Activated CD4-positive, alpha-beta memory T cell treated with anti-CD3 and anti-CD28 coated beads for 36 hours (primary cell): ENCODE data around the gene NOTCH4. TPM values are rescaled to one million over a fixed set of nuclear protein-coding genes. Genes with fewer than 3 reads are reported as not detected.
A peak's percentile ranks its signal among the peaks of the same experiment; 100 is the strongest.
"Not testable (repeated sequence)": the region's sequence is repeated elsewhere in the genome, so short reads cannot be mapped to it uniquely, and the experiment has no call there.

Source experiments
- CTCF ChIA-PET: fragments of 350-600 bp; sonication (Branson Sonifier 250); formaldehyde crosslinking; loops from one replicate; lab custom pipeline; 2021; ENCODE audit warnings: antibody characterized with exemption, inconsistent platforms; lab: Charles Lee
- POLR2A ChIA-PET: fragments of 350-600 bp; sonication (Branson Sonifier 250); formaldehyde crosslinking; loops from one replicate; lab custom pipeline; 2021; ENCODE audit warnings: antibody characterized with exemption; lab: Charles Lee
- DNase-seq: peaks from one replicate; pipeline ENCODE4 v3.0.0-alpha.2; 2020
- H3K27ac Mint-ChIP-seq: one replicate; pipeline ENCODE4 v1.8.0; 2021; ENCODE audit warnings: mixed read lengths
- H3K27me3 Mint-ChIP-seq: one replicate; pipeline ENCODE4 v1.8.0; 2021; ENCODE audit warnings: mixed read lengths
- H3K36me3 Mint-ChIP-seq: one replicate; pipeline ENCODE4 v1.8.0; 2021; ENCODE audit warnings: mixed read lengths
- H3K4me1 Mint-ChIP-seq: one replicate; pipeline ENCODE4 v1.8.0; 2021; ENCODE audit warnings: low read depth, mixed read lengths
- H3K4me3 Mint-ChIP-seq: one replicate; pipeline ENCODE4 v1.8.0; 2021; ENCODE audit warnings: mild to moderate bottlenecking, mixed read lengths
- H3K9me3 Mint-ChIP-seq: one replicate; pipeline ENCODE4 v1.8.0; 2021; ENCODE audit warnings: mixed read lengths
- intact Hi-C: fragments of 100-400 bp; cut with micrococcal nuclease; formaldehyde crosslinking; loops from one replicate; pipeline ENCODE4 v1.15.1; 2023
- total RNA-seq, 2 experiments: library from RNA; stranded (reverse); gene quantifications; one replicate each; pipeline ENCODE4 v1.2.3, GENCODE V29; 2021

NOTCH4 gene
- total RNA-seq, 2 experiments from 2014 or later, result 0.31 to 0.51 TPM

- Mint-ChIP-seq H3K27ac (no peak overlapping the region), H3K36me3 (no peaks in the 10 kb centered on the region), H3K4me1 (peaks cover 18% of the 10 kb centered on the region), H3K27me3 (no peaks in the 10 kb centered on the region), H3K4me3 (no peak overlapping the region), H3K9me3 (no peaks in the 10 kb centered on the region)
- CTCF ChIA-PET, result no interaction called here
- POLR2A ChIA-PET, result interaction anchor here (0.6 kb wide), 1 partner anchor 1644 kb away, joined by 3 read pairs; no protein-coding TSS in a partner anchor
- DNase-seq, result no peak
- intact Hi-C loops, result loop anchor here (5.0 to 10.0 kb wide), 4 partner anchors 242 to 1216 kb away; partner anchors contain the start of genes CUTA, HSPA1B, LTA and NELFE
Observed at GRCh38 chr6:32198866-32199265, 25.0 kb downstream of the NOTCH4 start.

GRCh38 chr6:32198345-32198696 lies 25.5 kb downstream of the NOTCH4 start:
- H3K9me3 Mint-ChIP-seq, result no peaks in the 10 kb centered on the region
- no peaks in the 10 kb centered on the region for H3K36me3 Mint-ChIP-seq
- peaks cover 23% of the 10 kb centered on the region for H3K4me1 Mint-ChIP-seq
- no peaks in the 10 kb centered on the region for H3K27me3 Mint-ChIP-seq
- ChIA-PET POLR2A (no interaction called here), CTCF (no interaction called here)
- intact Hi-C loops, result loop anchor here (5.0 to 10.0 kb wide), 4 partner anchors 241 to 1216 kb away; partner anchors contain the start of genes CUTA, HSPA1B, LTA and NELFE
- no peak overlapping the region for H3K4me3 Mint-ChIP-seq
- DNase-seq, result no peak
- no peak overlapping the region for H3K27ac Mint-ChIP-seq

- Mint-ChIP-seq H3K36me3 (no peaks in the 10 kb centered on the region), H3K4me3 (peak overlapping the region; percentile 96), H3K9me3 (no peaks in the 10 kb centered on the region), H3K27ac (peak overlapping the region; percentile 98), H3K4me1 (peaks cover 23% of the 10 kb centered on the region), H3K27me3 (no peaks in the 10 kb centered on the region)
- ChIA-PET CTCF (interaction anchor here (1.0 to 2.5 kb wide), 3 partner anchors 68 to 503 kb away, joined by 3 to 21 read pairs (median 3); partner anchors contain the start of genes ATF6B and FKBPL), POLR2A (interaction anchor here (0.6 to 0.9 kb wide), 4 partner anchors 21 to 538 kb away, joined by 3 read pairs; partner anchors contain the start of gene AGPAT1)
- DNase-seq, result no peak
- intact Hi-C loops, result loop anchor here (5.0 to 10.0 kb wide), 4 partner anchors 240 to 1218 kb away; partner anchors contain the start of genes CUTA, HSPA1B, LTA and NELFE
Observed at GRCh38 chr6:32196682-32197616, 26.9 kb downstream of the NOTCH4 start.

GRCh38 chr6:32195902-32196681 lies 27.8 kb downstream of the NOTCH4 start:
- Mint-ChIP-seq H3K27me3 (no peaks in the 10 kb centered on the region), H3K36me3 (peaks cover 8% of the 10 kb centered on the region), H3K4me3 (peak overlapping the region; percentile 96), H3K27ac (peak overlapping the region; percentile 98), H3K4me1 (peaks cover 23% of the 10 kb centered on the region), H3K9me3 (no peaks in the 10 kb centered on the region)
- POLR2A ChIA-PET, result interaction anchor here (0.6 to 1.7 kb wide), 8 partner anchors 17 to 537 kb away, joined by 3 to 16 read pairs (median 4); partner anchors contain the start of genes AGPAT1, ATF6B and FKBPL
- intact Hi-C loops, result loop anchor here (1.0 to 10.0 kb wide), 8 partner anchors 18 to 1219 kb away; partner anchors contain the start of genes ATF6B, CUTA, HSPA1B and LTA
- CTCF ChIA-PET, result interaction anchor here (0.6 to 2.5 kb wide), 20 partner anchors 10 to 1140 kb away, joined by 3 to 21 read pairs (median 4); partner anchors contain the start of genes AGPAT1, ATF6B, FKBPL and HLA-DMA
- peak; percentile 80 for DNase-seq

- peak; percentile 100 for DNase-seq
- intact Hi-C loops, result loop anchor here (1.0 to 10.0 kb wide), 8 partner anchors 17 to 1219 kb away; partner anchors contain the start of genes ATF6B, CUTA, HSPA1B and LTA
- H3K4me3 Mint-ChIP-seq, result peak overlapping the region; percentile 96
- H3K9me3 Mint-ChIP-seq, result no peaks in the 10 kb centered on the region
- H3K4me1 Mint-ChIP-seq, result peaks cover 23% of the 10 kb centered on the region
- H3K27me3 Mint-ChIP-seq, result no peaks in the 10 kb centered on the region
- H3K27ac Mint-ChIP-seq, result peak overlapping the region; percentile 98
- peaks cover 11% of the 10 kb centered on the region for H3K36me3 Mint-ChIP-seq
- CTCF ChIA-PET, result interaction anchor here (0.6 to 2.5 kb wide), 22 partner anchors 9 to 1141 kb away, joined by 3 to 21 read pairs (median 3); partner anchors contain the start of genes AGPAT1, ATF6B, FKBPL and HLA-DMA
- POLR2A ChIA-PET, result interaction anchor here (1.2 to 1.7 kb wide), 5 partner anchors 16 to 68 kb away, joined by 4 to 16 read pairs (median 7); partner anchors contain the start of genes AGPAT1, ATF6B and FKBPL
Observed at GRCh38 chr6:32195652-32195901, 28.3 kb downstream of the NOTCH4 start.

GRCh38 chr6:32194825-32195651 lies 28.8 kb downstream of the NOTCH4 start:
- H3K4me1 Mint-ChIP-seq, result peaks cover 23% of the 10 kb centered on the region
- H3K27me3 Mint-ChIP-seq, result no peaks in the 10 kb centered on the region
- no peaks in the 10 kb centered on the region for H3K9me3 Mint-ChIP-seq
- H3K36me3 Mint-ChIP-seq, result peaks cover 14% of the 10 kb centered on the region
- peak overlapping the region; percentile 96 for H3K4me3 Mint-ChIP-seq
- CTCF ChIA-PET, result interaction anchor here (0.6 to 2.5 kb wide), 22 partner anchors 9 to 1141 kb away, joined by 3 to 21 read pairs (median 3); partner anchors contain the start of genes AGPAT1, ATF6B, FKBPL and HLA-DMA
- intact Hi-C loops, result loop anchor here (1.0 to 10.0 kb wide), 9 partner anchors 17 to 1220 kb away; partner anchors contain the start of genes ATF6B, CUTA, HSPA1B and LTA
- POLR2A ChIA-PET, result interaction anchor here (1.2 to 1.7 kb wide), 5 partner anchors 16 to 67 kb away, joined by 4 to 16 read pairs (median 7); partner anchors contain the start of genes AGPAT1, ATF6B and FKBPL
- H3K27ac Mint-ChIP-seq, result peak overlapping the region; percentile 89
- peak; percentile 59 for DNase-seq

GRCh38 chr6:32194388-32194787 lies 29.5 kb downstream of the NOTCH4 start:
- peaks cover 14% of the 10 kb centered on the region for H3K36me3 Mint-ChIP-seq
- ChIA-PET POLR2A (interaction anchor here (1.6 to 1.7 kb wide), 2 partner anchors 15 to 66 kb away, joined by 7 to 9 read pairs; partner anchors contain the start of gene ATF6B), CTCF (interaction anchor here (1.0 to 2.5 kb wide), 5 partner anchors 8 to 70 kb away, joined by 3 to 21 read pairs (median 7); partner anchors contain the start of genes ATF6B, FKBPL and PRRT1)
- peak overlapping the region; percentile 89 for H3K27ac Mint-ChIP-seq
- intact Hi-C loops, result loop anchor here (2.0 to 10.0 kb wide), 5 partner anchors 46 to 1220 kb away; partner anchors contain the start of genes CUTA, HSPA1B, LTA and PHF1
- peaks cover 23% of the 10 kb centered on the region for H3K4me1 Mint-ChIP-seq
- no peaks in the 10 kb centered on the region for H3K27me3 Mint-ChIP-seq
- no peak for DNase-seq
- H3K4me3 Mint-ChIP-seq, result no peak overlapping the region
- no peaks in the 10 kb centered on the region for H3K9me3 Mint-ChIP-seq

- intact Hi-C loops, result loop anchor here (5.0 to 10.0 kb wide), 4 partner anchors 368 to 1222 kb away; partner anchors contain the start of genes CUTA, HSPA1B, LTA and PHF1
- CTCF ChIA-PET, result interaction anchor here (0.9 to 2.0 kb wide), 4 partner anchors 14 to 1084 kb away, joined by 3 to 7 read pairs (median 4); partner anchors contain the start of gene TAP2
- DNase-seq, H3K27me3 Mint-ChIP-seq, H3K9me3 Mint-ChIP-seq: not testable (repeated sequence)
- Mint-ChIP-seq H3K4me1 (peaks cover 34% of the 10 kb centered on the region), H3K27ac (peak overlapping the region; percentile 98), H3K36me3 (peaks cover 24% of the 10 kb centered on the region), H3K4me3 (peak overlapping the region; percentile 92)
- POLR2A ChIA-PET, result interaction anchor here (0.8 to 8.5 kb wide), 2 partner anchors 15 to 45 kb away, joined by 3 to 57 read pairs; partner anchors contain the start of genes AGPAT1 and RNF5
Observed at GRCh38 chr6:32193096-32193495, 30.8 kb downstream of the NOTCH4 start.

GRCh38 chr6:32192608-32193039 lies 31.2 kb downstream of the NOTCH4 start, which contains the start of gene GPSM3:
Gene GPSM3 (minus strand): TSS chr6:32192643. CDS start chr6:32192513, 130 bp downstream.
- Mint-ChIP-seq H3K4me1 (peaks cover 38% of the 10 kb centered on the region), H3K36me3 (peaks cover 26% of the 10 kb centered on the region), H3K9me3 (no peaks in the 10 kb centered on the region), H3K27ac (peak within 1 kb of the TSS; percentile 98), H3K27me3 (no peaks in the 10 kb centered on the region), H3K4me3 (peak within 1 kb of the TSS; percentile 92)
- POLR2A ChIA-PET, result interaction anchor here (0.7 to 8.5 kb wide), 3 partner anchors 15 to 44 kb away, joined by 3 to 57 read pairs (median 3); partner anchors contain the start of genes AGPAT1 and RNF5
- CTCF ChIA-PET, result interaction anchor here (0.9 to 2.0 kb wide), 4 partner anchors 13 to 1085 kb away, joined by 3 to 7 read pairs (median 4); partner anchors contain the start of gene TAP2
- peak; percentile 71 for DNase-seq
- intact Hi-C loops, result loop anchor here (5.0 to 10.0 kb wide), 4 partner anchors 368 to 1222 kb away; partner anchors contain the start of genes CUTA, HSPA1B, LTA and PHF1
